Vagina (tissue), 2 donors: ENCODE measurements around the gene TMEM92.

Source experiments
- CTCF ChIP-seq, 3 experiments: fragments of 450-650 bp in 2 of 3; fragments of 200-600 bp in 1 of 3; sonication (generic) in 1 of 3; IDR thresholded peaks; one replicate each; pipeline ENCODE4 v1.5.1; 2017 to 2019; ENCODE audit warnings: antibody characterized with exemption in 3 of 3, mild to moderate bottlenecking in 2 of 3, moderate library complexity in 2 of 3
- POLR2A ChIP-seq, 2 donors: fragments of 450-650 bp; IDR thresholded peaks; one replicate each; pipeline ENCODE4 v1.6.1; 2017; ENCODE audit warnings: antibody characterized with exemption in 2 of 2, mild to moderate bottlenecking in 2 of 2, moderate library complexity in 2 of 2
- POLR2AphosphoS5 ChIP-seq, 2 donors: sonication (generic); formaldehyde crosslinking; IDR thresholded peaks; one replicate each; pipeline ENCODE4 v1.9.0; 2017; ENCODE audit warnings: antibody characterized with exemption in 2 of 2, mild to moderate bottlenecking in 2 of 2, low read depth in 1 of 2; ENCODE audit not compliant: insufficient read depth in 1 of 2

DNA sequence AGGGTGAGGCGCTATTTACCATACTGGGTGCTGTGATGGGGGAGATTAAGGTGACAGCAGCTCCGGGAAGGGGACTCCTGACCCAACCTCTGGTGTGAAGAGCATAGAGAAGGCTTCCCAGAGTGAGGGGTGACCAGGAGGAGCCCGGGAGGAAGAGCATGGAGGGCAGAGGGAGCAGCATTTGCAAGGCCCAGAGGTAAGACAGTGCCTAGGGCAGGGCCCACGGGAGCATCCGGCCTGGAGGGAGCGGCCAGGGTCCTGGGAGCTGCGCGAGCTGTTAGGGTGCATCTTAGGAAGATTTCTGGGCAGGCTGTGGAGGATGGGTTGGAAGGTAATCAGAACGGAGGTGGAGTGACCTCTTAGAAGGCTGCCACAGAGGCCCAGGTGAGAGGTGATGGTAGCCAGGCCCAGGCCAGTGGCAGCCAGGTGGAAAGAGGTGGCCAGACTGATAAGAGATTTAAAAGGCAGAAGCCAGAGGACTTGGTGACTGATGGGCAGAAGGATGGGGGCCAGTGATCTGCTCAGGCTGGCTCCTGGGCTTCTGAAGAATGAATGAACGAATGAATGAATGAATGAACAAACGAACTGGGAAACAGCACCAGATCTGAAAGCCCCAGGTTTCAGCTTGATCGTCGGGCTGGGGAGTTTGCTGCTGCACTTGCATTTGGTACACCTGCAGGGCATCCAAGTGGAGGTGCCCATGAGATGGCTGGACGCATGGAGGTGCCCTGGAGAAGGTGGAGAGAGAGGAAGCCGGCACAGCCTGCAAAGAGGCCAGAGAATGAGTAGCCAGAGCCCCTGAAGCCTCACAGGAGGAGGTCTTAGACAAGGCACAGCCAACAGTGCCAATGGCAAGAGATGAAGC, 13.0 kb upstream of the TMEM92 start:
- no peak for TF ChIP-seq CTCF (IDR thresholded peaks at IDR 0.05)
- no peak for TF ChIP-seq POLR2AphosphoS5 (IDR thresholded peaks at IDR 0.05; ENCODE audit: insufficient read depth in 1 of 2, low read depth in 1 of 2)
- TF ChIP-seq POLR2A (IDR thresholded peaks at IDR 0.05): no peak
